ENCODE results near the gene CDC5L. TPM values are rescaled to one million over a fixed set of nuclear protein-coding genes. Genes with fewer than 3 reads are reported as not detected.
"Not testable (repeated sequence)": the region's sequence is repeated elsewhere in the genome, so short reads cannot be mapped to it uniquely, and the experiment has no call there.

CDC5L gene
- total RNA-seq, 1 donor from 2014 or later = 28.7 TPM

DNA sequence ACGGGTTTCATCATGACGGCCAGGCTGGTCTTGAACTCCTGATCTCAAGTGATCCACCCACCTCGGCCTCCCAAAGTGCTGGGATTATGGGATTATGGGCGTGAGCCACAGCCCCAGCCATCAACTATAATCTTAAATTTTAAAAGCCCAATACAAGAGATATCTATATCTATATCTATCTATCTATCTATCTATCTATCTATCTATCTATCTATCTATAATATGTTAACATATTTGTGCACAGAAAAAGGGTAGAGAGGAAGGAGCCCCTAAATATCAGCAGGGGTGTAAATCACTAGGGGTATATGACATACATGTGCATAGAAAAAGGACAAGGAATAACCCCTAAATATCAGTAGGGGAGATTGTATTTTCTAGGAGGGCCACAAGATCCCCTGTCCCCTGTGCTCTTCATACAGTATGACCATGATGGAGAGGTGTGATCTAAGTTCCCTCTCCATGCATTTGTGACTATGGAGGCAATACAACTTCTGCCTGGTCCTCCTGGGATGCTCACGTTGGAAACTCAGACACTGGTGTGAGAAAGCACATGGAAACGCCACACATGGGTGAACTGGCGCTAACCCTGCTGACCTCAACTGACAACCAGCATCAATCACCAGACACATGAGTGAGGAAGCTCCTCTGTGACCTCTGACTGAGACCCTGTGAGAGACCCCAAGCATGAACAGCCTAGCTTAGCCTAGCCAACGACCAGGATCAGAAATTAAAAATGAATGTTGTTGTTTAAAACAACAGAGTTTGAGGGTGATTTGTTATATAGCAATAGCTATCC, 46.2 kb upstream of the CDC5L start:
- H3K36me3 Mint-ChIP-seq = no peaks in the 10 kb centered on the region
- no peak overlapping the region for H3K4me3 Mint-ChIP-seq
- peaks cover 13% of the 10 kb centered on the region for H3K4me1 Mint-ChIP-seq (ENCODE audit: unreplicated experiment)
- no peak for DNase-seq (ENCODE audit: extremely low spot score, unreplicated experiment)
- H3K27me3 Mint-ChIP-seq = peaks cover 51% of the 10 kb centered on the region
- no peak overlapping the region for H3K27ac Mint-ChIP-seq
- no peaks in the 10 kb centered on the region for H3K9me3 Mint-ChIP-seq
- TF ChIP-seq, protein P1, sequence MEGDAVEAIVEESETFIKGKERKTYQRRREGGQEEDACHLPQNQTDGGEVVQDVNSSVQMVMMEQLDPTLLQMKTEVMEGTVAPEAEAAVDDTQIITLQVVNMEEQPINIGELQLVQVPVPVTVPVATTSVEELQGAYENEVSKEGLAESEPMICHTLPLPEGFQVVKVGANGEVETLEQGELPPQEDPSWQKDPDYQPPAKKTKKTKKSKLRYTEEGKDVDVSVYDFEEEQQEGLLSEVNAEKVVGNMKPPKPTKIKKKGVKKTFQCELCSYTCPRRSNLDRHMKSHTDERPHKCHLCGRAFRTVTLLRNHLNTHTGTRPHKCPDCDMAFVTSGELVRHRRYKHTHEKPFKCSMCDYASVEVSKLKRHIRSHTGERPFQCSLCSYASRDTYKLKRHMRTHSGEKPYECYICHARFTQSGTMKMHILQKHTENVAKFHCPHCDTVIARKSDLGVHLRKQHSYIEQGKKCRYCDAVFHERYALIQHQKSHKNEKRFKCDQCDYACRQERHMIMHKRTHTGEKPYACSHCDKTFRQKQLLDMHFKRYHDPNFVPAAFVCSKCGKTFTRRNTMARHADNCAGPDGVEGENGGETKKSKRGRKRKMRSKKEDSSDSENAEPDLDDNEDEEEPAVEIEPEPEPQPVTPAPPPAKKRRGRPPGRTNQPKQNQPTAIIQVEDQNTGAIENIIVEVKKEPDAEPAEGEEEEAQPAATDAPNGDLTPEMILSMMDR (conservative IDR thresholded peaks at IDR 0.05) = no peak

GRCh38 chr6:44342052-44342451, 45.5 kb upstream of the CDC5L start:
- DNase-seq (ENCODE audit: extremely low spot score, unreplicated experiment) = no peak
- Mint-ChIP-seq H3K9me3 (no peaks in the 10 kb centered on the region), H3K36me3 (no peaks in the 10 kb centered on the region), H3K4me3 (no peak overlapping the region), H3K4me1 (ENCODE audit: unreplicated experiment) (peaks cover 13% of the 10 kb centered on the region), H3K27me3 (peaks cover 47% of the 10 kb centered on the region), H3K27ac (no peak overlapping the region)
- TF ChIP-seq, protein P1 (conservative IDR thresholded peaks at IDR 0.05) = no peak

GRCh38 chr6:44342489-44342888, 45.0 kb upstream of the CDC5L start, which contains the start of gene SPATS1:
Gene SPATS1, plus strand, starts transcription at chr6:44342650. Its CDS starts 446 bp downstream, at chr6:44343096.
- peaks cover 13% of the 10 kb centered on the region for H3K4me1 Mint-ChIP-seq (ENCODE audit: unreplicated experiment)
- H3K27me3 Mint-ChIP-seq = peaks cover 47% of the 10 kb centered on the region
- H3K9me3 Mint-ChIP-seq = no peaks in the 10 kb centered on the region
- no peak for DNase-seq (ENCODE audit: extremely low spot score, unreplicated experiment)
- H3K36me3 Mint-ChIP-seq = no peaks in the 10 kb centered on the region
- TF ChIP-seq, protein P1 (conservative IDR thresholded peaks at IDR 0.05) = no peak
- no peak within 1 kb of the TSS for H3K4me3 Mint-ChIP-seq
- H3K27ac Mint-ChIP-seq = no peak within 1 kb of the TSS

- H3K27ac Mint-ChIP-seq; DNase-seq (ENCODE audit: extremely low spot score, unreplicated experiment): not testable (repeated sequence)
These were observed 40.7 kb upstream of the CDC5L start for GRCh38 chr6:44346818-44347217.

DNA sequence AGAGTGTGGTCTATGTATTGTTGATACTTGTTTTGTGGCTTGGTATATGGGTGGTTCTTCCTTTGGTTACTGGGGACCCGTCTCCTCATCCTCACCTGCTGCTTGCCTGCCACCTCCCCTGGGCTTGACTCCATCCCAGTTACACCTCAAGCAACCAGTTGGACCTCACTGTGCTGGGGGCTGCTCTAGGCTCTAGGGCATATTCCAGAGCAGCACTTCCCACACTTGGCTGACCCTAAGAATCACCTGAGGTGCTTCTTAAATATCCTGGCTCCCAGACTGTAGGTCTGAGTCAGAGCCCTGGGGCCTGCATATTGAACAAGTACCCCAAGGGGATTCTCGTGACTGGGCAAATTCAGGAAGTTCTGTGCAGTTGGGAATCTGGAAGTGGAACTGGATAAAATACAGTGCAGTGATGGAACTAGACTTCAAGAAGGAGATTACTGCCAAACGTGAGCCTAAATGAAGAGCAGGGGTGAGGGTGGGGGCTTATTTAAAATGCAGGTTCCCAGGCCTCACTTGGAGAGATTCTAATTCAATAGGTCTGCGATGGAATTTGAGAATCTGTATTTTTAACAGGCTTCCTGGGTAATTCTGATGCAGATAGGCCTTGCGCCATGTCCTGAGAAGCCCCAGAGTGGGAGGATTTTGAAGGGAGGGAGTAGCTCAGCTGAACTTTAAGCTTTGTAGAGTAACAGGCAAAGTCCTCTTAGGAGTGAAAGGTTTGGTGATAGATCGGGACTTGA, 37.4 kb upstream of the CDC5L start:
- no peaks in the 10 kb centered on the region for H3K9me3 Mint-ChIP-seq
- TF ChIP-seq, protein P1 (conservative IDR thresholded peaks at IDR 0.05) = no peak
- H3K27ac Mint-ChIP-seq = no peak overlapping the region
- H3K27me3 Mint-ChIP-seq = peaks cover 10% of the 10 kb centered on the region
- H3K36me3 Mint-ChIP-seq = no peaks in the 10 kb centered on the region
- no peak overlapping the region for H3K4me3 Mint-ChIP-seq
- no peak for DNase-seq (ENCODE audit: extremely low spot score, unreplicated experiment)
- no peaks in the 10 kb centered on the region for H3K4me1 Mint-ChIP-seq (ENCODE audit: unreplicated experiment)

More at GRCh38 chr6:44346818-44347217, 40.7 kb upstream of the CDC5L start:
- H3K27me3 Mint-ChIP-seq = peaks cover 37% of the 10 kb centered on the region
- H3K36me3 Mint-ChIP-seq; H3K4me1 Mint-ChIP-seq (ENCODE audit: unreplicated experiment); H3K4me3 Mint-ChIP-seq; H3K9me3 Mint-ChIP-seq: not testable (repeated sequence)

DNA sequence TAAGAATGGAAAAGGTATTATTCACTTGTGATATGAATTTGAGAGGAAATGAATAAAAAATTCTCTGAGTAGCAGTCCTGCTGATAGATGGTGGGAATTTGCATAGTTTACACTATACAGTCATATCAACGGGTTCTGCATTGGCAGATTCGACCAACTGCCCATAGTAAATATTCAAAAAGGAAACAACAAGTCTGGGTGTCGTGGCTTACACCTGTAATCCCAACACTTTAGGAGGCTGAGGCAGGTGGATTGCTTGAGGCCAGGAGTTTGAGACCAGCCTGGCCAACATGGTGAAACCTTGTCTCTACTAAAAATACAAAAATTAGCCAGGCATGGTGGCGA, 36.9 kb upstream of the CDC5L start:
- DNase-seq (ENCODE audit: extremely low spot score, unreplicated experiment); H3K9me3 Mint-ChIP-seq; H3K27me3 Mint-ChIP-seq; H3K4me3 Mint-ChIP-seq; H3K27ac Mint-ChIP-seq; H3K36me3 Mint-ChIP-seq; H3K4me1 Mint-ChIP-seq (ENCODE audit: unreplicated experiment): not testable (repeated sequence)
